H1 (cell line): ENCODE data around the gene SUCLG2. TPM values are rescaled to one million over a fixed set of nuclear protein-coding genes. Genes with fewer than 3 reads are reported as not detected.

Experiments
- CTCF ChIA-PET: fragments of 300-600 bp; sonication (Branson Sonifier 250); formaldehyde crosslinking; loops from one replicate; lab custom pipeline; 2021; ENCODE audit not compliant: partially characterized antibody; lab: Charles Lee
- POLR2A ChIA-PET: fragments of 300-600 bp; sonication (Branson Sonifier 250); formaldehyde crosslinking; loops from one replicate; lab custom pipeline; 2021; ENCODE audit warnings: inconsistent platforms; ENCODE audit not compliant: partially characterized antibody; lab: Charles Lee
- DNase-seq, 2 experiments: peaks; one replicate each; pipeline versions ENCODE4 v3.0.0 to v3.0.0-alpha.2; 2010 to 2022; ENCODE audit warnings: low spot score in 2 of 2, low read depth in 1 of 2, mixed read lengths in 1 of 2
- FAIRE-seq: peaks from 2 replicates; lab custom pipeline; 2011; peaks lifted over from hg19 to GRCh38; lab: Jason Lieb, UNC
- H2AFZ ChIP-seq: 2 replicates; pipeline ENCODE4 v1.8.1; 2012; ENCODE audit warnings: low read length, inconsistent platforms
- H2AK5ac ChIP-seq: 2 replicates; pipeline ENCODE4 v1.6.1; 2013; ENCODE audit warnings: low read depth, low read length
- H2BK120ac ChIP-seq: replicated peaks from 2 replicates; pipeline ENCODE3; 2013; ENCODE audit warnings: low read depth, low read length, inconsistent platforms
- H2BK12ac ChIP-seq: 2 replicates; pipeline ENCODE4 v1.6.1; 2013; ENCODE audit warnings: low read depth, low read length
- H2BK15ac ChIP-seq: 2 replicates; pipeline ENCODE4 v1.6.1; 2013; ENCODE audit warnings: low read length
- H2BK20ac ChIP-seq: 2 replicates; pipeline ENCODE4 v1.6.1; 2013; ENCODE audit warnings: low read length
- H2BK5ac ChIP-seq: 2 replicates; pipeline ENCODE4 v1.6.1; 2013; ENCODE audit warnings: low read depth, low read length
- H3K14ac ChIP-seq: 2 replicates; pipeline ENCODE4 v1.6.1; 2013; ENCODE audit warnings: inconsistent platforms; ENCODE audit not compliant: insufficient read length
- H3K18ac ChIP-seq: 2 replicates; pipeline ENCODE4 v1.6.1; 2013; ENCODE audit warnings: low read length; ENCODE audit errors: extremely low read depth
- H3K23ac ChIP-seq: 2 replicates; pipeline ENCODE4 v1.6.1; 2013; ENCODE audit warnings: inconsistent platforms; ENCODE audit not compliant: insufficient read length
- H3K23me2 ChIP-seq: 2 replicates; pipeline ENCODE4 v1.6.1; 2013; ENCODE audit warnings: low read depth, low read length
- H3K27ac ChIP-seq: 2 replicates; pipeline ENCODE4 v1.6.1; 2011; ENCODE audit warnings: low read depth, low read length, inconsistent platforms
- H3K27me3 ChIP-seq, 4 experiments: replicated peaks in 1 of 4; 1 replicate in 1 of 4; 2 replicates in 3 of 4; pipeline versions ENCODE4 v1.6.1 to v1.8.1; 2011 to 2013; ENCODE audit warnings: low read length in 3 of 4, mild to moderate bottlenecking in 3 of 4, inconsistent platforms in 2 of 4, mixed read lengths in 2 of 4, moderate library complexity in 1 of 4; ENCODE audit not compliant: control insufficient read depth in 3 of 4, insufficient read depth in 3 of 4; ENCODE audit errors: extremely low read depth in 1 of 4
- H3K36me3 ChIP-seq, 4 experiments: 2 replicates each; pipeline versions ENCODE4 v1.6.1 to v1.8.1; 2011 to 2013; ENCODE audit warnings: mild to moderate bottlenecking in 4 of 4, low read length in 3 of 4, moderate library complexity in 2 of 4, control low read depth in 1 of 4, inconsistent platforms in 1 of 4; ENCODE audit not compliant: insufficient read depth in 4 of 4, control insufficient read depth in 2 of 4
- H3K4ac ChIP-seq: replicated peaks from 2 replicates; pipeline ENCODE3; 2013; ENCODE audit warnings: low read length, low read depth, mixed read lengths, inconsistent platforms; ENCODE audit not compliant: insufficient read length
- H3K4me1 ChIP-seq, 4 experiments: replicated peaks in 1 of 4; 1 replicate in 1 of 4; 2 replicates in 3 of 4; pipeline versions ENCODE4 v1.6.1 to v1.8.1; 2011 to 2013; ENCODE audit warnings: low read length in 3 of 4, inconsistent platforms in 2 of 4, mixed read lengths in 1 of 4; ENCODE audit not compliant: insufficient read depth in 4 of 4, control insufficient read depth in 3 of 4
- H3K4me2 ChIP-seq, 2 experiments: 2 replicates each; pipeline versions ENCODE4 v1.6.1 to v1.8.1; 2011 to 2013; ENCODE audit warnings: low read depth in 2 of 2, low read length in 2 of 2, control low read depth in 1 of 2, inconsistent platforms in 1 of 2, mild to moderate bottlenecking in 1 of 2; ENCODE audit not compliant: insufficient read depth in 1 of 2
- H3K4me3 ChIP-seq, 4 experiments: fragments of 200-600, 300-600 bp in 1 of 4; sonication (generic), shearing (Covaris generic), sonication (Bioruptor Twin) in 1 of 4; 2 replicates each; pipeline versions ENCODE4 v1.5.1 to v1.8.1; 2011 to 2016; ENCODE audit warnings: low read length in 4 of 4, low read depth in 3 of 4, control low read depth in 2 of 4, inconsistent platforms in 2 of 4, mild to moderate bottlenecking in 2 of 4, mixed read lengths in 1 of 4, moderate library complexity in 1 of 4; ENCODE audit not compliant: insufficient read depth in 2 of 4; ENCODE audit errors: extremely low read depth in 1 of 4
- H3K56ac ChIP-seq: replicated peaks from 2 replicates; pipeline ENCODE3; 2013; ENCODE audit warnings: low read depth, mild to moderate bottlenecking, mixed read lengths, low read length, inconsistent platforms; ENCODE audit not compliant: insufficient read length
- H3K79me1 ChIP-seq: 2 replicates; pipeline ENCODE4 v1.6.1; 2013; ENCODE audit warnings: low read depth, low read length, control low read depth
- H3K79me2 ChIP-seq, 2 experiments: 2 replicates each; pipeline versions ENCODE4 v1.6.1 to v1.8.1; 2012 to 2013; ENCODE audit warnings: low read length in 2 of 2, mild to moderate bottlenecking in 2 of 2, inconsistent platforms in 1 of 2; ENCODE audit not compliant: insufficient read depth in 2 of 2, control insufficient read depth in 1 of 2
- H3K9ac ChIP-seq, 4 experiments: replicated peaks in 1 of 4; 1 replicate in 1 of 4; 2 replicates in 3 of 4; pipeline versions ENCODE4 v1.6.1 to v1.8.1; 2011 to 2013; ENCODE audit warnings: low read depth in 3 of 4, low read length in 3 of 4, control low read depth in 2 of 4, mild to moderate bottlenecking in 2 of 4, moderate library complexity in 2 of 4, inconsistent platforms in 1 of 4; ENCODE audit errors: extremely low read depth in 1 of 4
- H3K9me3 ChIP-seq, 2 experiments: 2 replicates each; pipeline versions ENCODE4 v1.6.1 to v1.8.1; 2012 to 2013; ENCODE audit warnings: mild to moderate bottlenecking in 2 of 2, moderate library complexity in 2 of 2, control low read depth in 1 of 2, inconsistent platforms in 1 of 2, low read depth in 1 of 2, low read length in 1 of 2, mixed read lengths in 1 of 2; ENCODE audit not compliant: insufficient read depth in 2 of 2
- H4K20me1 ChIP-seq, 2 experiments: replicated peaks in 1 of 2; 2 replicates each; pipeline versions ENCODE3 to v1.8.1; 2011 to 2013; ENCODE audit warnings: inconsistent platforms in 2 of 2, low read length in 2 of 2, mild to moderate bottlenecking in 1 of 2; ENCODE audit not compliant: insufficient read depth in 2 of 2, control insufficient read depth in 1 of 2
- H4K5ac ChIP-seq: 2 replicates; pipeline ENCODE4 v1.6.1; 2013; ENCODE audit warnings: low read length, low read depth, mixed read lengths, inconsistent platforms; ENCODE audit not compliant: insufficient read length
- H4K8ac ChIP-seq: 2 replicates; pipeline ENCODE4 v1.8.0; 2013; ENCODE audit warnings: mild to moderate bottlenecking, moderate library complexity, low read length, inconsistent platforms; ENCODE audit not compliant: insufficient read depth; ENCODE audit errors: extremely low read depth
- H4K91ac ChIP-seq: replicated peaks from 2 replicates; pipeline ENCODE3; 2013; ENCODE audit warnings: low read length, mixed read lengths, inconsistent platforms; ENCODE audit not compliant: insufficient read length
- EZH2 ChIP-seq: fragments of 200-600 bp; sonication (generic); IDR thresholded peaks from 2 replicates; pipeline ENCODE4 v1.7.1; 2012; ENCODE audit warnings: low read depth, mild to moderate bottlenecking, moderate library complexity, low read length, inconsistent platforms; ENCODE audit not compliant: severe bottlenecking
- RAD21 ChIP-seq, 2 experiments: IDR thresholded peaks in 1 of 2; conservative IDR thresholded peaks in 1 of 2; 2 replicates each; pipeline ENCODE4 v1.6.1; 2011; ENCODE audit warnings: low read depth in 2 of 2, low read length in 2 of 2, improper control_type of control experiment in 1 of 2, inconsistent platforms in 1 of 2, mild to moderate bottlenecking in 1 of 2, moderate library complexity in 1 of 2
- WGBS, 2 experiments: shearing (Covaris generic) in 1 of 2; methylation state at CpG; one replicate each; pipeline versions ENCODE4 v1.1.6 to v1.1.7; 2013 to 2015; ENCODE audit warnings: low lambda C conversion rate in 2 of 2, mixed read lengths in 2 of 2, inconsistent platforms in 1 of 2, low coverage in 1 of 2, missing lambda C conversion rate in 1 of 2; ENCODE audit not compliant: insufficient replicate concordance in 2 of 2, insufficient coverage in 1 of 2, insufficient read length in 1 of 2; ENCODE audit errors: extremely low coverage in 1 of 2, missing lambda C conversion rate in 1 of 2; 5-methylcytosine and 5-hydroxymethylcytosine counted together
- polyA plus RNA-seq, 7 experiments: library from polyadenylated mRNA; depleted of rRNA in 3 of 7; stranded (reverse) in 5 of 7; unstranded in 2 of 7; fragments of >200 nt in 5 of 7; fragments of 200-250 nt in 2 of 7; gene quantifications; 1 replicate in 5 of 7; 2 replicates in 1 of 7; 4 replicates in 1 of 7; pipeline versions ENCODE4 v1.2.1 to v1.2.3, GENCODE V29; 2011 to 2013; ENCODE audit warnings: missing spikeins in 2 of 7, mixed read lengths in 2 of 7
- total RNA-seq: library from RNA; stranded (reverse); fragmentation: NEBNext Ultra II Directional; extraction: Animal tissue kit (Norgen Biotek cat#: 25700); gene quantifications from 2 replicates; pipeline ENCODE4 v1.2.1, GENCODE V29; 2021

SUCLG2 gene
- total and polyA plus RNA-seq, 2 of the 8 experiments (the other 6 are each of a cell fraction or from before 2014, with no cell fraction given): 12.9 to 46.2 TPM

- H3K9ac ChIP-seq: no peak overlapping the region
Measured at GRCh38 chr3:67416703-67417102, 237.7 kb downstream of the SUCLG2 start.

More at GRCh38 chr3:67416703-67417102, 237.7 kb downstream of the SUCLG2 start:
- no peak overlapping the region for H2BK120ac ChIP-seq
- H3K14ac ChIP-seq: no peak overlapping the region
- H3K36me3 ChIP-seq: no peaks in the 10 kb centered on the region
- H3K9me3 ChIP-seq: no peaks in the 10 kb centered on the region
- WGBS, 2 experiments: 100% methylated on average over 1 of the region's 1 CpG; no CpG with 5 or more reads in 1 of the 2 experiments
- H3K4me2 ChIP-seq: no peak overlapping the region
- FAIRE-seq: no peak
- DNase-seq: no peak
- H2AK5ac ChIP-seq: no peak overlapping the region
- H3K56ac ChIP-seq: no peak overlapping the region
- CTCF ChIA-PET: interaction anchor here (0.6 to 1.3 kb wide), 7 partner anchors 9 to 358 kb away, joined by 3 to 5 read pairs (median 3); no protein-coding TSS in a partner anchor
- H3K4me3 ChIP-seq: no peak overlapping the region
- TF ChIP-seq EZH2 (no peak), RAD21 (IDR thresholded peaks at IDR 0.05 in 1 of 2, conservative IDR thresholded peaks at IDR 0.05 in 1 of 2; ENCODE audit: low read depth in 2 of 2, low read length in 2 of 2) (peak; percentile 10 to 14; a peak in 2 of 4 replicates)
- no peak overlapping the region for H3K23ac ChIP-seq
- no peak overlapping the region for H3K4ac ChIP-seq
- H3K27ac ChIP-seq: no peak overlapping the region
- H3K79me1 ChIP-seq: no peaks in the 10 kb centered on the region
- H4K91ac ChIP-seq: no peak overlapping the region
- no peak overlapping the region for H2BK15ac ChIP-seq
- H2BK5ac ChIP-seq: no peak overlapping the region
- H3K23me2 ChIP-seq: no peaks in the 10 kb centered on the region
- no peak overlapping the region for H2BK20ac ChIP-seq
- no peaks in the 10 kb centered on the region for H3K79me2 ChIP-seq
- H4K8ac ChIP-seq: no peak overlapping the region
- no peaks in the 10 kb centered on the region for H3K4me1 ChIP-seq
- H3K18ac ChIP-seq: no peak overlapping the region
- H4K20me1 ChIP-seq: peaks cover 0 to 2% of the 10 kb centered on the region in 2 experiments
- H2BK12ac ChIP-seq: no peak overlapping the region
- H3K27me3 ChIP-seq: no peaks in the 10 kb centered on the region
- H4K5ac ChIP-seq: no peak overlapping the region
- POLR2A ChIA-PET: no interaction called here
- no peak overlapping the region for H2AFZ ChIP-seq
